Measurements from ENCODE around the gene SIRT4. TPM values are rescaled to one million over a fixed set of nuclear protein-coding genes. Genes with fewer than 3 reads are reported as not detected.

The SIRT4 gene
- total RNA-seq, 1 donor: 1.1 TPM

- H3K27ac ChIP-seq (ENCODE audit: low read depth, low read length): peak overlapping the region; percentile 87
Observed at GRCh38 chr12:120258323-120258896, 43.7 kb upstream of the SIRT4 start.

GRCh38 chr12:120259418-120260202 lies 42.5 kb upstream of the SIRT4 start:
- TF ChIP-seq CTCF (IDR thresholded peaks at IDR 0.05; ENCODE audit: extremely low read depth, low read depth, low read length): no peak
- peaks cover 65% of the 10 kb centered on the region for H3K4me1 ChIP-seq (ENCODE audit: insufficient read depth, low read length)
- DNase-seq (ENCODE audit: insufficient read length, low spot score, missing footprints): no peak
- peaks cover 95% of the 10 kb centered on the region for H3K79me2 ChIP-seq (ENCODE audit: insufficient read depth, low read length)
- H3K27me3 ChIP-seq (ENCODE audit: insufficient read depth, low read length): no peaks in the 10 kb centered on the region
- peak overlapping the region; percentile 4 for H3K4me2 ChIP-seq (ENCODE audit: insufficient read depth, low read length)
- H4K20me1 ChIP-seq (ENCODE audit: insufficient read depth, low read length): peaks cover 54% of the 10 kb centered on the region
- no peaks in the 10 kb centered on the region for H3K9me3 ChIP-seq (ENCODE audit: low read depth, low read length)
- H3K4me3 ChIP-seq (ENCODE audit: insufficient read depth, low read length): no peak overlapping the region
- H2AFZ ChIP-seq (ENCODE audit: low read length): no peak overlapping the region
- peak overlapping the region; percentile 52 for H3K27ac ChIP-seq (ENCODE audit: low read depth, low read length)
- H3K36me3 ChIP-seq (ENCODE audit: insufficient read depth, low read length): peaks cover 6% of the 10 kb centered on the region

More at GRCh38 chr12:120258323-120258896, 43.7 kb upstream of the SIRT4 start:
- Histone ChIP-seq H3K4me3 (ENCODE audit: insufficient read depth, low read length) (no peak overlapping the region), H3K27me3 (ENCODE audit: insufficient read depth, low read length) (no peaks in the 10 kb centered on the region), H3K4me1 (ENCODE audit: insufficient read depth, low read length) (peaks cover 55% of the 10 kb centered on the region), H3K79me2 (ENCODE audit: insufficient read depth, low read length) (peaks cover 95% of the 10 kb centered on the region), H4K20me1 (ENCODE audit: insufficient read depth, low read length) (peaks cover 54% of the 10 kb centered on the region), H3K36me3 (ENCODE audit: insufficient read depth, low read length) (peaks cover 15% of the 10 kb centered on the region), H3K9me3 (ENCODE audit: low read depth, low read length) (no peaks in the 10 kb centered on the region), H3K4me2 (ENCODE audit: insufficient read depth, low read length) (peak overlapping the region; percentile 54), H2AFZ (ENCODE audit: low read length) (no peak overlapping the region)
- no peak for DNase-seq (ENCODE audit: insufficient read length, low spot score, missing footprints)
- TF ChIP-seq CTCF (IDR thresholded peaks at IDR 0.05; ENCODE audit: extremely low read depth, low read depth, low read length): no peak

GRCh38 chr12:120260607-120261006 lies 41.5 kb upstream of the SIRT4 start:
- H4K20me1 ChIP-seq (ENCODE audit: insufficient read depth, low read length): peaks cover 58% of the 10 kb centered on the region
- no peak overlapping the region for H3K4me3 ChIP-seq (ENCODE audit: insufficient read depth, low read length)
- no peaks in the 10 kb centered on the region for H3K9me3 ChIP-seq (ENCODE audit: low read depth, low read length)
- H3K4me1 ChIP-seq (ENCODE audit: insufficient read depth, low read length): peaks cover 62% of the 10 kb centered on the region
- H2AFZ ChIP-seq (ENCODE audit: low read length): no peak overlapping the region
- H3K36me3 ChIP-seq (ENCODE audit: insufficient read depth, low read length): no peaks in the 10 kb centered on the region
- TF ChIP-seq CTCF (IDR thresholded peaks at IDR 0.05; ENCODE audit: extremely low read depth, low read depth, low read length): no peak
- H3K27me3 ChIP-seq (ENCODE audit: insufficient read depth, low read length): no peaks in the 10 kb centered on the region
- H3K4me2 ChIP-seq (ENCODE audit: insufficient read depth, low read length): no peak overlapping the region
- peaks cover 95% of the 10 kb centered on the region for H3K79me2 ChIP-seq (ENCODE audit: insufficient read depth, low read length)
- no peak for DNase-seq (ENCODE audit: insufficient read length, low spot score, missing footprints)
- H3K27ac ChIP-seq (ENCODE audit: low read depth, low read length): no peak overlapping the region
